Measurements from ENCODE around the gene GABBR1. TPM values are rescaled to one million over a fixed set of nuclear protein-coding genes. Genes with fewer than 3 reads are reported as not detected.

Gene GABBR1
- polyA plus RNA-seq, 1 donor from 2014 or later, result 108 TPM

DNA sequence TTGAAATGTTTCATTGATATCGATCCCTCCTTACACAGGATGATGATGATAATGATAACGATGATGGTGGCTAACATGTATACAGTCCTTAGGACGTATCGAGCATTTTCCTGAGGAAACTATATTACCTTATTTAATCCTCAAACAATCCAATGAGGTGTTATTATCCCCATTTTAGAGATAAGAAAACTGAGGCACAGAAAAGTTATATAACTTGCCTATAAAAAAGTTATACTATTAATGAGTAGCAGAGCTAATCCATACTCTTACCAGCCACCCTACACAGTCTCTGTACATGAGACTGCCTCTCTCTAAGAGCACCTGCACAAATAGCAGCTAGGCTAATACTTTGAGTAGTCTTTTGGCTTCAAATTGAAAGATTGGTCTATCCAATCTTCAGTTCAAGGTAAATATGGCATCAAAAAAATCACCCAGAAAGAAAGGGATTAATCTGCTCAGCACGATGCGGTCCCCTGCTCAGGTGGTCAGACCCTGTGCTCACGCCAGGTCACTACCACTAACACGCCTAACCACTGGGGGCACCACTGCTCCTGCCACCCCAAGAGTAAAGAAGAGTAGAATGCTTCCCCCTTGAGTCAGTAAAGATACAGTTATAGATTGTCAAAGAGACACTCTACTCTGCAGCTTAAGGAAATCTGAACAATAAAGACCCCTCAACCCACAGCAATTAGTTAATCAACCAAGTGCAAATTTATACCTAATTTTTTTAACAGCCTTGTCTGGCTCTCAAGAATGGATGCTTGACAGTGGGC, 15.0 kb downstream of the GABBR1 start:
- H3K27ac ChIP-seq (ENCODE audit: low read length), result no peak overlapping the region
- H3K79me2 ChIP-seq (replicated peaks; ENCODE audit: insufficient read depth, low read length), result peaks cover 25% of the 10 kb centered on the region

GRCh38 chr6:29611426-29611825, 21.6 kb downstream of the GABBR1 start:
- no peak overlapping the region for H3K4me2 ChIP-seq (ENCODE audit: low read length)

More for the DNA sequence above, 15.0 kb downstream of the GABBR1 start:
- H4K20me1 ChIP-seq (ENCODE audit: insufficient read depth), result no peaks in the 10 kb centered on the region
- TF ChIP-seq CTCF (IDR thresholded peaks at IDR 0.05; ENCODE audit: poor library complexity, severe bottlenecking) (peak; percentile 17), SMC3 (conservative IDR thresholded peaks at IDR 0.05; ENCODE audit: poor library complexity) (no peak), TAF1 (IDR thresholded peaks at IDR 0.05; ENCODE audit: low read depth) (no peak), RAD21 (conservative IDR thresholded peaks at IDR 0.05) (no peak)
- H3K9me2 ChIP-seq (ENCODE audit: insufficient read depth, low read length), result no peaks in the 10 kb centered on the region
- no peaks in the 10 kb centered on the region for H3K27me3 ChIP-seq (ENCODE audit: insufficient read depth, low read depth, low read length)
- H3K36me3 ChIP-seq (ENCODE audit: insufficient read depth, low read length), result peaks cover 35% of the 10 kb centered on the region
- no peak overlapping the region for H3K4me2 ChIP-seq (ENCODE audit: low read length)
- H3F3A ChIP-seq (ENCODE audit: insufficient read depth, low read length, poor library complexity, severe bottlenecking), result no peaks in the 10 kb centered on the region
- H2AFZ ChIP-seq (ENCODE audit: low read depth, low read length), result no peak overlapping the region
- H3K9me3 ChIP-seq (ENCODE audit: low read length), result no peaks in the 10 kb centered on the region
- H3K9ac ChIP-seq (ENCODE audit: low read length), result no peak overlapping the region
- H3K4me3 ChIP-seq (ENCODE audit: low read length), result no peak overlapping the region

More at GRCh38 chr6:29611426-29611825, 21.6 kb downstream of the GABBR1 start:
- Histone ChIP-seq H3K36me3 (ENCODE audit: insufficient read depth, low read length) (peaks cover 21% of the 10 kb centered on the region), H3K9ac (ENCODE audit: low read length) (no peak overlapping the region), H3K27me3 (ENCODE audit: insufficient read depth, low read depth, low read length) (no peaks in the 10 kb centered on the region), H3K27ac (ENCODE audit: low read length) (no peak overlapping the region), H3K9me2 (ENCODE audit: insufficient read depth, low read length) (no peaks in the 10 kb centered on the region), H3K9me3 (ENCODE audit: low read length) (no peaks in the 10 kb centered on the region), H3K4me3 (ENCODE audit: low read length) (no peak overlapping the region), H3F3A (ENCODE audit: insufficient read depth, low read length, poor library complexity, severe bottlenecking) (no peaks in the 10 kb centered on the region), H4K20me1 (ENCODE audit: insufficient read depth) (no peaks in the 10 kb centered on the region), H2AFZ (ENCODE audit: low read depth, low read length) (no peak overlapping the region), H3K79me2 (replicated peaks; ENCODE audit: insufficient read depth, low read length) (no peaks in the 10 kb centered on the region)
- TF ChIP-seq TAF1 (IDR thresholded peaks at IDR 0.05; ENCODE audit: low read depth) (no peak), POLR2AphosphoS5 (IDR thresholded peaks at IDR 0.05) (no peak), MXI1 (conservative IDR thresholded peaks at IDR 0.05; ENCODE audit: poor library complexity, severe bottlenecking) (no peak), SMC3 (conservative IDR thresholded peaks at IDR 0.05; ENCODE audit: poor library complexity) (no peak), REST (IDR thresholded peaks at IDR 0.05; ENCODE audit: borderline replicate concordance) (no peak), RAD21 (conservative IDR thresholded peaks at IDR 0.05) (no peak), CTCF (IDR thresholded peaks at IDR 0.05; ENCODE audit: poor library complexity, severe bottlenecking) (no peak), EZH2 (IDR thresholded peaks at IDR 0.05; ENCODE audit: borderline replicate concordance, insufficient read depth, low read length, poor library complexity, severe bottlenecking) (no peak), EP300 (conservative IDR thresholded peaks at IDR 0.05; ENCODE audit: poor library complexity, severe bottlenecking) (no peak)
